Neuronal stem cell (in vitro differentiated cells): ENCODE data around the gene ALPP.
A peak's percentile ranks its signal among the peaks of the same experiment; 100 is the strongest.
"Not testable (repeated sequence)": the region's sequence is repeated elsewhere in the genome, so short reads cannot be mapped to it uniquely, and the experiment has no call there.

Experiments used
- DNase-seq: peaks from one replicate; pipeline ENCODE4 v3.0.0-alpha.2; 2013; ENCODE audit warnings: low spot score
- H2AFZ ChIP-seq: one replicate; pipeline ENCODE4 v1.6.1; 2013; ENCODE audit warnings: mild to moderate bottlenecking, low read length, inconsistent platforms
- H2AK5ac ChIP-seq: 2 replicates; pipeline ENCODE4 v1.6.1; 2013; ENCODE audit warnings: low read depth, mild to moderate bottlenecking, inconsistent platforms, low read length, moderate library complexity, mixed read lengths
- H2BK120ac ChIP-seq: 2 replicates; pipeline ENCODE4 v1.6.1; 2013; ENCODE audit warnings: low read depth, mild to moderate bottlenecking, inconsistent platforms, low read length, moderate library complexity, mixed read lengths
- H2BK12ac ChIP-seq: one replicate; pipeline ENCODE4 v1.6.1; 2013; ENCODE audit warnings: low read length, inconsistent platforms
- H2BK15ac ChIP-seq: 2 replicates; pipeline ENCODE4 v1.6.1; 2013; ENCODE audit warnings: mild to moderate bottlenecking, low read length, inconsistent platforms, mixed read lengths
- H2BK5ac ChIP-seq: one replicate; pipeline ENCODE4 v1.6.1; 2013; ENCODE audit warnings: inconsistent platforms, mild to moderate bottlenecking, low read length, moderate library complexity
- H3K14ac ChIP-seq: one replicate; pipeline ENCODE4 v1.6.1; 2013; ENCODE audit warnings: low read length, inconsistent platforms
- H3K18ac ChIP-seq: 2 replicates; pipeline ENCODE4 v1.6.1; 2013; ENCODE audit warnings: low read length, inconsistent platforms
- H3K23ac ChIP-seq: 2 replicates; pipeline ENCODE4 v1.6.1; 2013; ENCODE audit warnings: low read depth, mild to moderate bottlenecking, mixed read lengths, low read length, inconsistent platforms; ENCODE audit not compliant: poor library complexity
- H3K27ac ChIP-seq: replicated peaks from 3 replicates; pipeline ENCODE4 v1.5.1; 2013; ENCODE audit warnings: low read length, inconsistent platforms
- H3K27me3 ChIP-seq, 3 experiments: 2 replicates each; pipeline ENCODE4 v1.6.1; 2013; ENCODE audit warnings: low read length in 3 of 3, mild to moderate bottlenecking in 2 of 3, inconsistent platforms in 1 of 3, low read depth in 1 of 3, mixed read lengths in 1 of 3, moderate library complexity in 1 of 3; ENCODE audit not compliant: control insufficient read depth in 3 of 3, insufficient read depth in 3 of 3
- H3K36me3 ChIP-seq, 2 donors: replicated peaks in 1 of 2; 2 replicates each; pipeline ENCODE4 v1.6.1; 2013; ENCODE audit warnings: low read length in 2 of 2; ENCODE audit not compliant: control insufficient read depth in 2 of 2, insufficient read depth in 2 of 2
- H3K4ac ChIP-seq: 2 replicates; pipeline ENCODE4 v1.6.1; 2013; ENCODE audit warnings: inconsistent platforms, mild to moderate bottlenecking, low read length, moderate library complexity
- H3K4me1 ChIP-seq, 2 donors: 1 replicate in 1 of 2; 2 replicates in 1 of 2; pipeline ENCODE4 v1.6.1; 2013; ENCODE audit warnings: low read length in 2 of 2, low read depth in 1 of 2; ENCODE audit not compliant: control insufficient read depth in 2 of 2, insufficient read depth in 1 of 2
- H3K4me2 ChIP-seq: one replicate; pipeline ENCODE4 v1.6.1; 2013; ENCODE audit warnings: mild to moderate bottlenecking, low read length, inconsistent platforms; ENCODE audit not compliant: insufficient read depth, poor library complexity, severe bottlenecking
- H3K4me3 ChIP-seq, 2 donors: 2 replicates each; pipeline ENCODE4 v1.5.1; 2013; ENCODE audit warnings: low read length in 2 of 2, mild to moderate bottlenecking in 2 of 2, inconsistent platforms in 1 of 2, moderate library complexity in 1 of 2
- H3K79me1 ChIP-seq: one replicate; pipeline ENCODE4 v1.6.1; 2013; ENCODE audit warnings: low read depth, mild to moderate bottlenecking, inconsistent platforms, low read length, moderate library complexity
- H3K9ac ChIP-seq: one replicate; pipeline ENCODE4 v1.6.1; 2013; ENCODE audit warnings: mild to moderate bottlenecking, low read depth, low read length, inconsistent platforms; ENCODE audit not compliant: poor library complexity
- H3K9me3 ChIP-seq, 2 donors: replicated peaks in 1 of 2; 2 replicates each; pipeline versions ENCODE3 to v1.6.1; 2013; ENCODE audit warnings: low read length in 2 of 2, mild to moderate bottlenecking in 2 of 2, inconsistent platforms in 1 of 2, low read depth in 1 of 2, mixed read lengths in 1 of 2, moderate library complexity in 1 of 2; ENCODE audit not compliant: control insufficient read depth in 2 of 2, insufficient read depth in 1 of 2
- H4K8ac ChIP-seq: one replicate; pipeline ENCODE4 v1.6.1; 2013; ENCODE audit warnings: low read depth, mild to moderate bottlenecking, inconsistent platforms, low read length, moderate library complexity
- H4K91ac ChIP-seq: one replicate; pipeline ENCODE4 v1.6.1; 2013; ENCODE audit warnings: low read length, low read depth, mild to moderate bottlenecking, inconsistent platforms; ENCODE audit not compliant: poor library complexity
- WGBS, 2 donors: extraction: QIAGEN DNeasy Blood & Tissue Kit; methylation state at CpG; one replicate each; pipeline ENCODE4 v1.1.7; 2013; ENCODE audit warnings: missing lambda C conversion rate in 2 of 2, mixed read lengths in 1 of 2; ENCODE audit not compliant: insufficient read length in 2 of 2, insufficient replicate concordance in 1 of 2; ENCODE audit errors: extremely low coverage in 2 of 2; 5-methylcytosine and 5-hydroxymethylcytosine counted together

The ALPP gene

DNA sequence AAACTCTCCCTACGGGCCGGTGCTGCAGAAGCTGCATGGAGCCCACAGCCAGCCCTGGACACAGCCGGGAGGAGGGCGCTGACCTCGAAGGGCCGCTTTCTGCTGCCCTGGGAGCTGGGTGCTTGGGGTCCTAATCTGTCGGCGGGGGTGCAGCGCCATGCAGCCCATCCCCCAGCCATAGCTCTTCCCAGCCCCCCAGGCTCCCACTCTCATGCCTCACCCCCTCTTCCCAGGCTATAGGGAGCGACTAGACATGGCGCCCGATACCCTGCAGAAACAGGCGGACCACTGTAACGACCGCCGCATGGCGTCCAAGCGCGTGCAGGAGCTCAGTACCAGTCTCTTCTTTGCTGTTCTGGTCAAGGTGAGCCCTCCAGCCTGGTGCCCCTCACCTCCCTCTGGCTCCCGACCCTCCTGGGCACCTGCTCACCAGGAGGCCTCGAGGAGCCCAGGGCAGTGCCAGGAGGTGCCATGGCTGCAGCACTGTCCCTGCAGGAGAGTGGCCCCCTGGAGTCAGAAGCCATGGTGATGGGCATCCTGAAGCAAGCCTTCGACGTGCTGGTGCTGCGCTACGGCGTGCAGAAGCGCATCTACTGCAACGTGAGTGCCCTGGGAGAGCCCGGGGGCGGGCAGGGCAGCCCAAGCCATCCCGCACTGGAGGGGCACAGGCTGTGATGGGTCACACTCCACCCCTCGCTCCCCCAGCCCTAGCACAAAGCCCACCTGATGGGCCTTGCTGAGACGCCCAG is 44.2 kb upstream of the ALPP start:
- H3K14ac ChIP-seq, H3K9ac ChIP-seq, H2BK120ac ChIP-seq, H2BK12ac ChIP-seq, H3K4me2 ChIP-seq, H3K9me3 ChIP-seq, H3K4me3 ChIP-seq, H3K79me1 ChIP-seq, H3K4ac ChIP-seq, H4K91ac ChIP-seq, H2BK15ac ChIP-seq, H4K8ac ChIP-seq, H3K27me3 ChIP-seq, H3K27ac ChIP-seq, H2AFZ ChIP-seq, H3K4me1 ChIP-seq, DNase-seq, H3K18ac ChIP-seq, H3K23ac ChIP-seq, H3K36me3 ChIP-seq: not testable (repeated sequence)
- peak overlapping the region; percentile 11 for H2AK5ac ChIP-seq
- peak overlapping the region; percentile 48 for H2BK5ac ChIP-seq
- WGBS, 2 donors, result no CpG with 5 or more reads among the region's 33 CpGs

DNA sequence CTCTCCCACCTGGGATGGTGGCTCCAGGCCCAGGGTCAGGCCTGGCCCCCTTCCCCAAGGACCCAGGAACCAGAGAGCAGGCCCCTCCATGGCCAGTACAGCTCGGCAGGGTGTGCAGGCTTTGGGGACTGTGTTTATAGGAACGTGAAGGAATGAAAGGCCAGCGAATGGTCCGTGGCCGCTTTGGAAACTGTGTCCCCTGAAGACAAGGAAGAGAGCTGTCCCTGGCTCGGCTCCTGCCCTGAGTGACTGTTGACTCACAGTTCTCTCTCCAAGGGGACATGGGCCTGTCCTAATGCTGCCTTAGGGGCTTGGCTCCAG is 43.7 kb upstream of the ALPP start:
- not testable (repeated sequence) for H2BK12ac ChIP-seq, H3K9me3 ChIP-seq, H2BK5ac ChIP-seq, H3K18ac ChIP-seq, H4K91ac ChIP-seq, H3K23ac ChIP-seq, H3K14ac ChIP-seq, H3K79me1 ChIP-seq, H3K4me3 ChIP-seq, H3K4me2 ChIP-seq, DNase-seq, H2AK5ac ChIP-seq, H3K4ac ChIP-seq, H3K27me3 ChIP-seq, H2AFZ ChIP-seq, H2BK120ac ChIP-seq, H2BK15ac ChIP-seq, H3K27ac ChIP-seq, H3K9ac ChIP-seq, H4K8ac ChIP-seq, H3K4me1 ChIP-seq, H3K36me3 ChIP-seq
- no CpG with 5 or more reads among the region's 6 CpGs for WGBS, 2 donors

DNA sequence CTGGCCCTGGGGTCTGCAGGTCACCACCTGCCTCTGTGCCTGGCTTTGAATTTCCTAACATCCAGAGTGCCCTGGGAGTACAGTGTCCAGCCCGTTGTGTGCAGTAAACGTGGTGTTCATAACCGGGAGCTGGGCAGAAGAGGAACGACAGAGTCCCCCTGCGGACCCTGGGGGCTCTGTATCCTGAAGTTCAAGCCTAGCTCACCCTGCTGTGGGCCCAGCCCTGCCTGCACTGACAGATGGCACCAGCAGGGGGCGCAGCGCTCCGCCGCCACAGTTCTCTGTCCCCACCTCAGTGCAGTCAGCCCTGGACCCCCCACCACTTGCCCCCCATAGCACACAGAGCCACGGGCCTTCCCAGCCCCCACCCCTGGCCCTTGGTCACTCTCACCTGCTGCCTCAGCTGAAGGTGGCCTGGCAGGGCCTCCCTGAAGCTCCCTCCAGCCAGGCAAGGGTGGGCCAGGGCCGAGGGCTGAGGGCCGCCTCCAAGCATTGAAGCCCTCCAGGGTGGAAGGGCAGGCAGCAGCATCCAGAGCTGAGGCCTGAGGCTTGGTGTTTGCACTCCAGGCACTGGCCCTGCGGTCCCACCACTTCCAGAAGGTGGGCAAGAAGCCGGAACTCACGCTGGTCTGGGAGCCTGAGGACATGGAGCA is 43.2 kb upstream of the ALPP start:
- not testable (repeated sequence) for H4K8ac ChIP-seq, H2AFZ ChIP-seq, H4K91ac ChIP-seq, H3K27me3 ChIP-seq, H3K27ac ChIP-seq, H3K79me1 ChIP-seq, H3K4me3 ChIP-seq, H3K36me3 ChIP-seq, H2BK15ac ChIP-seq, H2BK12ac ChIP-seq, H3K14ac ChIP-seq, DNase-seq, H3K9ac ChIP-seq, H2BK120ac ChIP-seq, H3K9me3 ChIP-seq, H3K4me2 ChIP-seq, H3K4ac ChIP-seq, H3K23ac ChIP-seq, H3K4me1 ChIP-seq, H2AK5ac ChIP-seq, H2BK5ac ChIP-seq
- WGBS, 2 donors, result no CpG with 5 or more reads among the region's 15 CpGs
- peak overlapping the region; percentile 48 for H3K18ac ChIP-seq

DNA sequence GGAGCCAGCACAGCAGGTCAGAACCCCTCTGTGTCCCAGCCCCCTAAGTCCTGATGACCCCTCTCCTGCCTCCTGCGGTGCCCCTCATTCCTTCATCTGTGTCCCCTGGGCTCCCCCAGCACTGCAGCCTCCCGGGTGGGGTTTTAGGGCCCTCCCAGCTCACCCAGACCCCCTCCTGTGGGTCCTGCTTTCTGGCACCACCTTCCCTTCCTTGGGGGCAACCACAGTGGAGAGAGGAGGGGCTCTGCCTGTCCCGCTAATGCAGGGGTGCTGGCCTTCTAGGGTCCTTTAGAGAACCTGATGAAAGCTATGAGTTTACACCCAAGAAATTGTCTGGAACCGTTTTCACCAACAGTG is 42.7 kb upstream of the ALPP start:
- no peak overlapping the region for H2BK12ac ChIP-seq
- peak overlapping the region; percentile 48 for H3K18ac ChIP-seq
- no peak overlapping the region for H2AK5ac ChIP-seq
- peaks cover 0 to 3% of the 10 kb centered on the region in 2 donors for H3K4me1 ChIP-seq
- H3K36me3 ChIP-seq, result no peaks in the 10 kb centered on the region
- no peak overlapping the region for H3K9ac ChIP-seq
- H2AFZ ChIP-seq, result no peak overlapping the region
- no peak for DNase-seq
- no peak overlapping the region for H3K4me2 ChIP-seq
- WGBS, 2 donors, result no CpG with 5 or more reads among the region's 4 CpGs
- H3K4me3 ChIP-seq, result no peak overlapping the region
- H3K27ac ChIP-seq, result no peak overlapping the region
- H3K27me3 ChIP-seq, result no peaks in the 10 kb centered on the region
- peaks cover 2% of the 10 kb centered on the region for H3K79me1 ChIP-seq
- no peak overlapping the region for H2BK5ac ChIP-seq
- H4K8ac ChIP-seq, result no peak overlapping the region
- no peak overlapping the region for H3K4ac ChIP-seq
- H2BK120ac ChIP-seq, result no peak overlapping the region
- H3K9me3 ChIP-seq, result no peaks in the 10 kb centered on the region
- H2BK15ac ChIP-seq, result no peak overlapping the region
- no peak overlapping the region for H3K14ac ChIP-seq
- H3K23ac ChIP-seq, result no peak overlapping the region
- H4K91ac ChIP-seq, result no peak overlapping the region
